UCSD-AML1 (cell line): ENCODE measurements around the gene EIF3B.
"Not testable (repeated sequence)": the region's sequence is repeated elsewhere in the genome, so short reads cannot be mapped to it uniquely, and the experiment has no call there.

Source experiments
- DNase-seq: peaks from one replicate; lab custom pipeline; 2025; ENCODE audit not compliant: unreplicated experiment; lab: John Stamatoyannopoulos, UW

The EIF3B gene

GRCh38 chr7:2376351-2377154 is 21.9 kb downstream of the EIF3B start:
- DNase-seq: no peak

GRCh38 chr7:2377492-2377891 is 22.9 kb downstream of the EIF3B start:
- DNase-seq: not testable (repeated sequence)

- DNase-seq: not testable (repeated sequence)
These were observed 23.5 kb downstream of the EIF3B start for GRCh38 chr7:2378125-2378524.

GRCh38 chr7:2379161-2379560 is 24.5 kb downstream of the EIF3B start:
- DNase-seq: no peak

GRCh38 chr7:2379821-2380450 is 25.3 kb downstream of the EIF3B start:
- DNase-seq: no peak

DNA sequence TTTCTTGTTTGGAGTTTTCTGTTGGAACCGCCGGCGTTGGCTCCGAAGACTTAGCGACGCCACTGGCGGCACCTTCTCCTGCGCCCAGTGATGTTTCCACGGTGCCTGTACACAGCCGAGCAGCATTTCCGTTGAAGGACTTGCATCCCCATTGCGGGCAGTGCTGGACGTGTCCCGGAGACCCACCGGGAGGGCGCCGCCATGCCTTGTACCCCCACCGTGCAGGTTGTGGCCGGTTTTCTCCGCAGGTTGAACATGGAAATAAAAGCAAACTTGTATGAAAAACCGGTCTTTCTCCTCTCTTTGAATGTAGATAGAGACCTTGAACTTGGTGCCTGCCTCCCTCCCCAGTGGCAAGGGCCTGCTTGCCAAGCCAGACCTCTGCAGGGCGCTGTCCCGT is 25.8 kb downstream of the EIF3B start:
- DNase-seq: no peak

GRCh38 chr7:2381227-2381626 is 26.6 kb downstream of the EIF3B start:
- DNase-seq: no peak

DNA sequence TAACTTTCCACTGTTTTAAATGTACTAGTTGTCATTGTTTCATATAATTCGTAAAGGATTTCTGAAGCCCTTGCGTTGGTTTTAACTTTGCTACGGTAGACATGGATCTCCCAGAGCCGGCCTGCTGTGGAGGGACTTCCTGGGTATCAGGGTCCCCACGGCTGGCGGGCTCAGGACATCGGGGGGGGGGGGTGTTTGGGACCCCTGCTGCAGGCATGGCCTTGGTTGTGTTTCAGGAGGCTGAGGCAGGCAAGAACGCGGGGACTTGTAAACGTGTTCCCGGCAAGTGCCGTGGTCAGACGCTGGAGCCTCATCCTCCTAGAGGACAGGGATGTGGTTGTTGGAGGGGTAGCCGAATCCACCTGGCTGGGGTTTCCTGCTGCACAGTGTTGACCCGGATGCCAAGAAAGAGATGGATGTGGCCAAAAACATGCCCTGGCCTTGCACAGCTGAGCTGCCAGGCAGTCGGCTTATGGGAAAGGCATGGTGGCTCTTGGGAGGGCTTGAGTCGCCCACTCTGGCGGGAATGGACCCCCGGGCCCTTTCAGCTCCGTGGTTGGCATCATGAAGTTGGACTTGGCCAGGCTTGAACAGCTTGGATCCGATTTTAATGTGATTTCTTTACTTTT is 27.4 kb downstream of the EIF3B start:
- DNase-seq: no peak

GRCh38 chr7:2383543-2384274 is 29.1 kb downstream of the EIF3B start:
- DNase-seq: no peak

DNA sequence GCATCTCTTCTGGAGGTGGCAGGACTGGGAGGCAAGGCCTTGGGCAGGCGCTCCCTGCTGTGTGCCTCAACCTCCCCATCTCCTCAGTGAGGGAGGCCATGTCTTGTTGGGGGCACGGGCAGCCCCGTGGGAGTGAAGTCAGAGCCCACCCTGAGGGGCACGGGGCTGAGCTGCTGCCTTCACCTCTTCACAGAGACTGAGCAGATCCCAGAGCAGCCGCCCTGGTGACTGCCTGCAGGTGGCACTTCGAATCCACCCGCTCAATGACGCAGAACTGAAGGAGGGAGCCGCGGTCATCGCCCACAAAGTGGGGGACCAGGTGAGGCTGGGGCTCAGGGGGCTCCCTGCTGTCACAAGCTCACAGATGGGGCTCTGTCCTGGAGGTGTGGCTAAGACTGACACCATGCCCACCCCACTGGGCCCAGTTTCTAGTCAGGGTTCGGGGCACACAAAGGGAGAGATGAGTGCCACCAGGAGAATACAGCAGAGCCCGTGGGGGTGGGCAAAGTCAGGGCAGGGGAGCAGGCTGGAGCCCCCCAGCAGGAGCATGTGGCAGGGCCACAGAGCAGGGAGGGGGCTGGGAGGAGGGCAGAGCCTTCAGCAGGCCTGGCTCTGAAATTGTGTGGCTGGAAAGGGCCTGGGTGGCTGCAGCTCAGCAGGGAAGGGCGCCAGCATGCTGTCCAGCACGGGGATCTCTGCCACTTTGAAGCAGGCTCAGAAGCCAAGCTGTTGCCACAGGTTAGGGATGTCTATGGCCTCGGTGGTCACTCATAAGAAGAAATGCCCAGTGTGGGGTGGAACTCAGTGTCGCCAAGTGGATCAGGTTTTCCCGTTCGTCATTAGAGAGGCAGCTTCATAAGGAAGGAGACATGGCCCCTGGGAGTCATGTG is 30.0 kb downstream of the EIF3B start:
- DNase-seq: no peak

DNA sequence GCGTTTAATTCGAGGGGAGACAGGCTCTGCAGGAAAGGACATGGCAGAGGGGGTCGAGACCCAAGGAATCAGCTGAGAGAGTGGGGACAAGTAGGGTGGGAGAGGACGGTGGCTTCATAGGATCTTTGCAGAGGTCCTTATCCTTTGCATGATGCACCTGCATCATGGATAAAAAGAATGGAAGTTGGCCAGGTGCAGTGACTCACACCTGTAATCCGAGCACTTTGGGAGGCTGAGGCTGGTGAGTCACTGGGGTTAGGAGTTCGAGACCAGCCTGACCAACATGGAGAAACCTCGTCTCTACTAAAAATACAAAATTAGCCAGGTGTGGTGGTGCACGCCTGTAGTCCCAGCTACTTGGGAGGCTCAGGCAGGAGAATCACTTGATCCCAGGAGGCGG is 31.5 kb downstream of the EIF3B start:
- not testable (repeated sequence) for DNase-seq

- no peak for DNase-seq
These were observed 32.5 kb downstream of the EIF3B start for GRCh38 chr7:2386964-2387669.

- DNase-seq: peak; percentile 67
These were observed 33.4 kb downstream of the EIF3B start for GRCh38 chr7:2387897-2388636.

- DNase-seq: no peak
These were observed 34.0 kb downstream of the EIF3B start for GRCh38 chr7:2388637-2388954.

GRCh38 chr7:2390020-2390816 is 35.6 kb downstream of the EIF3B start:
- peak; percentile 57 for DNase-seq

- DNase-seq: no peak
These were observed 39.1 kb downstream of the EIF3B start for GRCh38 chr7:2393706-2394105.

GRCh38 chr7:2394566-2395082 is 40.0 kb downstream of the EIF3B start:
- no peak for DNase-seq

DNA sequence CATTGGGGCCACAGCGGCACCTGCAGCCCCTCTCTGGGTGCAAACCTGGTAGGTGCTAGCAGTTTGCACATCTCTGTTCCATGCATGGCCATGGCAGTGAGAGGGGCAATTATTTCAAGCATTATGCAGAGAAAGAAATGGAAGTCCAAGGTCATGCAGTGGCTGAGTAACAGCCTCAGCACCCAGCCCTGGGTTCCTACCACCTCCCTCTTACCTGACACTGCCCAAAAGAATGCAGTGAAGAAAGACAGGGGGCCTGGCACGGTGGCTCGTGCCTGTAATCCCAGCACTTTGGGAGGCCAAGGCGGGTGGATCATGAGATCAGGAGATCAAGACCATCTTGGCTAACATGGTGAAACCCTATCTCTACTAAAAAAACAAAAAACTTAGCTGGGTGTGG is 43.9 kb downstream of the EIF3B start:
- DNase-seq: no peak
